ENCODE measurements around the gene ADGRG6.

ADGRG6 gene

DNA sequence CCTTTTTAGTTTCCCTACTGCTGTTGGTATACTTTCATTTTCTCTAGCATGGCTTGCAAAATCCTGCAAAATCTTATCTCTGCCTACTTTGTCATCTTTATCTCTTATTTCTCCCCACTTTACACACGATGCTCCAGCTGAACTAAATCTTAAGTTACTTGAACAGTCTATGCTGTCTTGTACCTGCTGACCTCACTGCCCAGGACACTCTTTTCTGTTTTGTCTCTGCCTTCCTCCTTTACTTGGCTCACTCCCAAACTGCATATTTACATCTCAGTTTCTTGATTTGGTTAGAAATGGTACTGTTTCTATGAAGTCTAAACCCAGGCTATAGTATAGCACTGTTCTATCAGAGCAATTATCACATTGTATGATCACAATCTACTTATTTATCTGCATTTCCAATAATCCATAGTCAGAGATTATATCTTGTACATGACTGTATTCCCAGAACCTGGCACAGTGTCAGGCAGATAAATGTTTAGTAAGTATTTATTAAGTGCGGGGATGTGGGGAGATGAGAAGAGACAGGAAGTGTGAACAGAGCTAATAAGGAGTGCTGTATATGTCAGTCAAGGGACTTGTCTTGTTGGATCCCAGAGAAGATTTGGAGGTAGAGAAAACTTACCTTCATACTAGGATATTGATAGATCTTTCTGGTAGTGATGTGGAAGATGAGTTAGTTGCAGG is 57.6 kb downstream of the ADGRG6 start:
- no peaks in the 10 kb centered on the region for H3K9me3 Mint-ChIP-seq
- H3K4me3 Mint-ChIP-seq: no peak overlapping the region
- no peaks in the 10 kb centered on the region for H3K4me1 Mint-ChIP-seq (ENCODE audit: low read depth)
- peaks cover 9% of the 10 kb centered on the region for H3K27me3 Mint-ChIP-seq (ENCODE audit: low read depth)
- H3K36me3 Mint-ChIP-seq (ENCODE audit: low read depth): no peaks in the 10 kb centered on the region
- no peak overlapping the region for H3K27ac Mint-ChIP-seq

DNA sequence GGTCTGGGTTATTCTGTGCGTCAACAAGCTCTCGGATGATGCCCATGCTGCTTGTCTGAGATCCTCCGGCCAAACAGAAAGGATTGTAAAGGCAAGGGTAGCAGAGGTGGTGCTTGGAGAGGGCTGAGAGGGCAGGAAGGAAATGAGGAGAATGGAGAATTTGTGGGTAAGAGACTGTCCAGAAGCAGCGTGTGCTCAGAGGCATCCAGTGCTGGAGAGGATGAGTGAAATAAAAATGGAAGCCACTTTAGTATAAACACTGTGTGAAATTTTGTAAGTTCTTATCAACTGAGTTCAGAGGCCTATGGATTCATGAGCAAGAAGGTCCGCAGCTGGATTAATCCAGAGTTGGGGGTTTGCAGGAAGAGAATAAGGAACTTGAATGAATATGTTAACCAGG is 59.5 kb downstream of the ADGRG6 start:
- Mint-ChIP-seq H3K4me1 (ENCODE audit: low read depth) (no peaks in the 10 kb centered on the region), H3K27me3 (ENCODE audit: low read depth) (peaks cover 13% of the 10 kb centered on the region), H3K4me3 (no peak overlapping the region), H3K36me3 (ENCODE audit: low read depth) (no peaks in the 10 kb centered on the region), H3K27ac (no peak overlapping the region), H3K9me3 (no peaks in the 10 kb centered on the region)

- Mint-ChIP-seq H3K4me1 (ENCODE audit: low read depth) (no peaks in the 10 kb centered on the region), H3K36me3 (ENCODE audit: low read depth) (no peaks in the 10 kb centered on the region), H3K9me3 (no peaks in the 10 kb centered on the region), H3K4me3 (no peak overlapping the region), H3K27me3 (ENCODE audit: low read depth) (peaks cover 15% of the 10 kb centered on the region), H3K27ac (no peak overlapping the region)
Measured at GRCh38 chr6:142361779-142362750, 60.3 kb downstream of the ADGRG6 start.

GRCh38 chr6:142367061-142367460 is 65.3 kb downstream of the ADGRG6 start:
- no peak overlapping the region for H3K4me3 Mint-ChIP-seq
- H3K4me1 Mint-ChIP-seq (ENCODE audit: low read depth): peaks cover 2% of the 10 kb centered on the region
- H3K36me3 Mint-ChIP-seq (ENCODE audit: low read depth): no peaks in the 10 kb centered on the region
- no peak overlapping the region for H3K27ac Mint-ChIP-seq
- no peaks in the 10 kb centered on the region for H3K9me3 Mint-ChIP-seq
- H3K27me3 Mint-ChIP-seq (ENCODE audit: low read depth): peaks cover 14% of the 10 kb centered on the region

DNA sequence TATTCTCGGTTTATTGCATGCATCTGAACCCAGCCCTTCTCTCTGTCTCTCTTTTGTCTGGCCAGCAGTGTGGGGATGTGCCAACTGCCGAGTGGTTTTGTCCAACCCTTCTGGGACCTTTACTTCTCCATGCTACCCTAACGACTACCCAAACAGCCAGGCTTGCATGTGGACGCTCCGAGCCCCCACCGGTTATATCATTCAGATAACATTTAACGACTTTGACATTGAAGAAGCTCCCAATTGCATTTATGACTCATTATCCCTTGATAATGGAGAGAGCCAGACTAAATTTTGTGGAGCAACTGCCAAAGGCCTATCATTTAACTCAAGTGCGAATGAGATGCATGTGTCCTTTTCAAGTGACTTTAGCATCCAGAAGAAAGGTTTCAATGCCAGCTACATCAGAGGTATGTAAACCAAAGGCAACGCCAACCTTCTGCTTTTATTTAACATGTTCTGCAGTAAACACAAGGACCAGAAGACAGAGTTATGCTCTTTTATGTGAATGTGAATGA is 65.8 kb downstream of the ADGRG6 start:
- no peaks in the 10 kb centered on the region for H3K9me3 Mint-ChIP-seq
- peaks cover 2% of the 10 kb centered on the region for H3K4me1 Mint-ChIP-seq (ENCODE audit: low read depth)
- H3K36me3 Mint-ChIP-seq (ENCODE audit: low read depth): no peaks in the 10 kb centered on the region
- no peak overlapping the region for H3K4me3 Mint-ChIP-seq
- no peak overlapping the region for H3K27ac Mint-ChIP-seq
- peaks cover 12% of the 10 kb centered on the region for H3K27me3 Mint-ChIP-seq (ENCODE audit: low read depth)

DNA sequence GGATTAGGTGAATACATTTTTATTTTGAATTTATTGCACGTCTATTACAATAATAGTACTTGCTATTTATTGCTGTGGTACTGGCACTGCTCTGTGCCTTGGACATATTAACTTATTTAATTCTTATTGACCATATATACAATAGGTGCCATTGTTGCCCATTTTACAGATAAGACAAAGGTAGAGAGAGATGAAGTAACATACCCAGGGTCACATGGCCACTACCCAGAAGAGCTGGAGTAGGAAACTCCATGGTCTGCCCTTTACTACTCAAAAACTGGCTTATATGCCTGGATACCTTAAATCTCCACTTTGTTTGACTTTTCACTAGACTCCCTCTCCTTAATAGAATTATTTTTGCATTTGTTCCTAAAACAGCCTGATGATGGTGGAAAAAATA is 67.5 kb downstream of the ADGRG6 start:
- Mint-ChIP-seq H3K27me3 (ENCODE audit: low read depth) (peaks cover 15% of the 10 kb centered on the region), H3K36me3 (ENCODE audit: low read depth) (no peaks in the 10 kb centered on the region), H3K27ac (no peak overlapping the region), H3K4me3 (no peak overlapping the region), H3K9me3 (no peaks in the 10 kb centered on the region), H3K4me1 (ENCODE audit: low read depth) (peaks cover 2% of the 10 kb centered on the region)

DNA sequence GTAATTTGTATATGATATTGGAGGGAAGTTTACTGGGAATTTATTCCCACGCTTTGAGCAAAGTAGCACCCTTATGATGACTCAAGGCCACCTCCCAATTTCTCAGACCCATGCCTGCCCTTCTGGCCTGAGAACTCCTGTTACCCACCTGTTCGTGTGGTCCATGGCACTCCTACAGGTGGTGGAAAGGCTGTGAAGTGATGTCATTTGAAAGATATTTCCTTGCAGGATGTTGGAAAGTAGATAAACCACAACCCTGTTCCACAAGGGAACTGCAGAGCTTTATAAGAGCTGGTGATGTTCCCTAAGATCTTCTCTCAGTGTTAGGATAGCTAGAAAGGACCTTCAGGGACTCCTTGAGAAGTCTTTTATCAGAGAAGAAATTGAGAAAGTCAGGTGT is 70.5 kb downstream of the ADGRG6 start:
- Mint-ChIP-seq H3K9me3 (no peaks in the 10 kb centered on the region), H3K36me3 (ENCODE audit: low read depth) (no peaks in the 10 kb centered on the region), H3K4me3 (no peak overlapping the region), H3K27me3 (ENCODE audit: low read depth) (peaks cover 19% of the 10 kb centered on the region), H3K4me1 (ENCODE audit: low read depth) (peaks cover 1% of the 10 kb centered on the region), H3K27ac (no peak overlapping the region)

DNA sequence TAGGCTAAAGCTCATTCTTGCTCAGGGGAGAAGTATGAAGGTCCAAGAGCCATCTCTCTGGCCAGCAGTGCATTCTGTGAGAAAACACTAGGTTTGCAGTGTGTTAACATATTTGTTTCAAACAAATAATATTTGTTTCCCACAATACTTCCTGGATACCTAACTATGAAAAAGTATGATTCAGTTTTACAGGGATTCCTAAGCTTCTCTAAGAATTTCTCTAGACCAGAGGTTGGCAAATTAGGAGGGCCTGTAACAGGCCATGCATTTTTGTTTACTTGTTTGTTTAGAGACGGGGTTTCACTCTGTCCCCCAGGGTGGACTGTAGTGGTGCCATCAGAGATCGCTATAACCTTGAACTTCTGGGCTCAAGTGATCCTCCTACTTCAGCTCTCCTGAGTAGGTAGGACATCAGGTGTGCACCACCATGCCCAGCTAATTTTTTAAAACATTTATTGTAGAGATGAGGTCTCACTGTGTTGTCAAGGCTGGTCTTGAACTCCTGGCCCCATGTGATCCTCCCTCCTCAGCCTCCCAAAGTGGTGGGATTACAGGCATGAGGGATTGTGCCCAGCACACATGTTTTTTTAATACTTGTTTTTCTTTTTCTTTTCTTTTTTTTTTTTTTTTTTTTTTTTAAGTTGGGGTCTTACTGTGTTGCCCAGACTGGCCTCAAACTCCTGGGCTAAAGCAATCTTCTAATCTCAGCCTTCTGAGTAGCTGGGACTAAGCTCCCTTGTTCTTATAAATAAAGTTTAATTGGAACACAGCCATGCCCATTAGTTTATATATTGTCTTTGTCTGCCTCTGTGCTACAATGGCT is 71.7 kb downstream of the ADGRG6 start:
- Mint-ChIP-seq H3K27me3 (ENCODE audit: low read depth) (peaks cover 19% of the 10 kb centered on the region), H3K4me1 (ENCODE audit: low read depth) (no peaks in the 10 kb centered on the region), H3K27ac (no peak overlapping the region), H3K9me3 (no peaks in the 10 kb centered on the region), H3K36me3 (ENCODE audit: low read depth) (no peaks in the 10 kb centered on the region), H3K4me3 (no peak overlapping the region)

DNA sequence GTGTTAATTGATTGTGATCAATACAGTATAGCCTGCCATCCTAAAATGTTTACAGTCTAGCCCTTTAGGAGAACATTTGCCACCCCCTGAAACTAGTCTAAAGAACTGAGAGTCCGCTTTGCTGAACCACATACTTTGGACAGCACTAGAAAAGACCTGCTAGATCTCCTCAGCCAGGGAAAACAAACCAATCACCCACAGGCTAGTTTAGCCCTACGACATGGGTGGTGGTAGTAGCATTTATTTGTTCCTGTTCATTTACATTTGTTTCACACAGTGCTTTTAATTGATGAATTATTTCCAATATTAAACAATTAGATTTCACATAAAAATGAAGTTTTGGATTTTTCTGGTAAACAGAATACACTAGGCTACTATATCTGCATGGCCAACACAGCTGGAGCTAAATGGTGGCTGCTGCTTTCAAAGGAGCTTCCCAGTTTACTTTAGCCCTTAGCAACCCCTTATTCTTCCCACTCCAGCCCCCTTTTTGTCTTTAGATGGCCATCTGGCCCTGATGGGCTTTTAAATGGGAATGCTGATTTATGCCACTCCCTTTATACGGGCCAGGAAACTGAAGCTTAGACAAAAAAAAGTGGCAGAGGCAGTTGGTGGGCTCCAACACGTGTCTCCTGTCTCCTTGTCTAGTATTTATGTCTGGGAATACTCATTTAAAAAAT is 72.4 kb downstream of the ADGRG6 start:
- Mint-ChIP-seq H3K36me3 (ENCODE audit: low read depth) (no peaks in the 10 kb centered on the region), H3K4me3 (no peak overlapping the region), H3K27me3 (ENCODE audit: low read depth) (peaks cover 26% of the 10 kb centered on the region), H3K9me3 (no peaks in the 10 kb centered on the region), H3K4me1 (ENCODE audit: low read depth) (no peaks in the 10 kb centered on the region), H3K27ac (no peak overlapping the region)

DNA sequence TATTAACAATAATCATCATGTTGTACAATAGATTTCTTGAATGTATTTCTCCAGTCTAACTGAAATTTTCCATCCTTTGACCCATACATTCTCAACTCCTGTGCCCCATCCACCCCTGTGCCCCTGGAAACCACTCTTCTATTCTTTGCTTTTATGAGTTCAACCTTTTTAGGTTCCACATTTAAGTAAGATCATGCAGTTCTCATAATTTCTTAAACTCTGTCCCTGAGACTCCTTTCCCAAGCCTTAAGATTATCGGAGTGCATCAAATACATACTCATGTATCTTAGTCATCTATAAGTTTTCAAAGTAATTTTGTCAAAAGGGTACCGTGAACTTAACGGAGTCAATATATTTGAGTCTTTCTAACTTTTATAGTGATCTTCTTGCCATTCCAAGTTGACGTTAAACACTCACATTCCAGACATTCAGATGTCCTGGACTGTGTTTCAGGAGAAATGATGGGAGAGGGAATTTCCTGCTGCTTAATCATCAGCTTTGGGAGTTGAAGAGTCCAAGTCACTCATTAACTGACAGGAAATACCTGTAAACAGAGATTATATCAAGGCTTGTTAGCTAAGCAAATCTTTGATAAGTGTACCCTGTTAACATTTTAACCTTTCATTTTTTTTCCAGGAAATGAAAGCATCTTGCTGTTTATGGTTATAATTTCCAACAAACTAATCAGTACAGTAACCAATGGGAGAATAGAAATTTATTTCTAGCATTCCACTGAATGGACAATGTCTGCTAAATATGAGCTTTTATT is 73.3 kb downstream of the ADGRG6 start:
- no peaks in the 10 kb centered on the region for H3K4me1 Mint-ChIP-seq (ENCODE audit: low read depth)
- no peaks in the 10 kb centered on the region for H3K9me3 Mint-ChIP-seq
- H3K27ac Mint-ChIP-seq: no peak overlapping the region
- no peaks in the 10 kb centered on the region for H3K36me3 Mint-ChIP-seq (ENCODE audit: low read depth)
- H3K27me3 Mint-ChIP-seq (ENCODE audit: low read depth): peaks cover 27% of the 10 kb centered on the region
- no peak overlapping the region for H3K4me3 Mint-ChIP-seq

DNA sequence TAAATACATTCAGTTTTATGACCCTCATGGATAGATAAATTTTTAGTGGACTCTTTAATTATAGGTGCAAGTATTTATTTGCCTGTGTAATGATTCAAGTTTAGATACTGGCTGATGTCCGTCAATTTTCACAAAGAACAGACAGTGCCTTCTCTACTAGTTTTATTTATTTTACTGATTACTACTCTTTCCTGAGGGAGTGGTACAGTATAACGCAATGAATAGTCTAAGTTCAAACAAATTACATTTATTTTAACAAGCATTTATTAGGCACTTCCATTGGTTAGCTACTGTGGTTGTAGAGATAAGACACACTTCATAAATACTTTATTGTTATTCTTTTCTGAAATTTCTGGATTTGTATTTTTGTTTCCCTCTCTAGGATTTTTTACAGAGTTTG is 74.3 kb downstream of the ADGRG6 start:
- H3K27me3 Mint-ChIP-seq (ENCODE audit: low read depth): peaks cover 27% of the 10 kb centered on the region
- no peaks in the 10 kb centered on the region for H3K4me1 Mint-ChIP-seq (ENCODE audit: low read depth)
- H3K27ac Mint-ChIP-seq: no peak overlapping the region
- no peaks in the 10 kb centered on the region for H3K9me3 Mint-ChIP-seq
- no peak overlapping the region for H3K4me3 Mint-ChIP-seq
- no peaks in the 10 kb centered on the region for H3K36me3 Mint-ChIP-seq (ENCODE audit: low read depth)

DNA sequence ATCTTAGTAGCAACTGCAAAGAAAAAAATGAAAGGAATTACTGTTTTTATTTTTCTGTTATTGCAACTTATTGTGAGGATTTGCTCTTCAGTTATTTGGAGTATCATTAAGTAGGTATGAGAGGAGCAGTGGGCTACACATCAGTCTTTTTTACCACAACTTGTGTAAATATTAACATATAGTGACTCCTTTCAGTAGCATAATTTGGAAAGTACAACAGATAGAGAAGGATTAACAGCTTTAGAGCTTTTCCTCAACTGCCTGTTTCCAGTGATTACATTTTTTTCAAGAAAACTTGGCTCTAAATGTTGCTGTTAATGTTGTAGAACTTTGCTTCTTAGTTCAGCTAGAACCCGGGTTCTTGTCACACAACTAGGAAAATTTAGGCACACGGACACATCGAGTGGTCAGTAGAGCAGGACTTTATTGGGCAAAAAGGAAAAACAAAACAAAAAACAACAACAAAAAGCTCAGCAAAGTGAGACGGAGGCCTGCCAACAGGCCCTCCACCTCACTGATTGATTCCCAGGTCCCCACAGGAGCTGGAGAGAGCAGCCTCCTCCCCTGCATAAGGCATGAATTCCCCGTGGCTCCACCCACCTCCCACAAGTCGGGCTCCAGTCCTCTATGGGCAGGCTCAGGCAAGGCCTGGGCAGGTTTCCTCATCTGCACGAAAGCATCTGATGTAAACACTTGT is 75.1 kb downstream of the ADGRG6 start:
- H3K4me1 Mint-ChIP-seq (ENCODE audit: low read depth): no peaks in the 10 kb centered on the region
- peaks cover 27% of the 10 kb centered on the region for H3K27me3 Mint-ChIP-seq (ENCODE audit: low read depth)
- H3K36me3 Mint-ChIP-seq (ENCODE audit: low read depth): no peaks in the 10 kb centered on the region
- no peak overlapping the region for H3K4me3 Mint-ChIP-seq
- no peak overlapping the region for H3K27ac Mint-ChIP-seq
- no peaks in the 10 kb centered on the region for H3K9me3 Mint-ChIP-seq

DNA sequence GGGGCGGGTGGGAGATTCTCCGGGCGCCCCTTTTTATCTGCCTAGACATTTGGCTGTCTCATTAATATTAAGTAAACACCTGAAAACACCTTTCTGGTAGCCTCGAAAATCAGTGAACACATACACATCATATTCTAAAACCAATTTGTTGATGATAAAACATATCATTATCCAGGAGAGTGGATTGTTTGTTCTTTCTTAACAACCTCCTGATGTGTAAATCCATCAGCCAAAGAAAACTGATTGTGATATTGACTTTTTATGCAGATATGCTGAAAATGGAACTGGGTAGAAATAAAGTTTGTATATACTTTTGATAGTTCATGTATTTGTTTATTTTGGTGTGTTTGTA is 75.7 kb downstream of the ADGRG6 start:
- no peak overlapping the region for H3K27ac Mint-ChIP-seq
- H3K36me3 Mint-ChIP-seq (ENCODE audit: low read depth): no peaks in the 10 kb centered on the region
- H3K4me3 Mint-ChIP-seq: no peak overlapping the region
- H3K9me3 Mint-ChIP-seq: no peaks in the 10 kb centered on the region
- H3K4me1 Mint-ChIP-seq (ENCODE audit: low read depth): no peaks in the 10 kb centered on the region
- peaks cover 27% of the 10 kb centered on the region for H3K27me3 Mint-ChIP-seq (ENCODE audit: low read depth)
